PC-3 (cell line): ENCODE measurements around the gene SULT4A1. TPM values are rescaled to one million over a fixed set of nuclear protein-coding genes. Genes with fewer than 3 reads are reported as not detected.

Experiments
- ATAC-seq: fragments of 200-7000 bp; cut with Tn5 transposase; 2 replicates; pipeline ENCODE4 v1.9.1; 2020; ENCODE audit warnings: mild to moderate bottlenecking, moderate library complexity
- BruUV-seq: library from RNA; stranded (reverse); fragments of 400-500 nt; replicated peaks from 2 replicates; lab custom pipeline; 2021; lab: Mats Ljungman, UMichigan
- CTCF ChIA-PET: fragments of 300-600 bp; sonication (Branson Sonifier 250); formaldehyde crosslinking; loops from one replicate; lab custom pipeline; 2022; ENCODE audit warnings: antibody characterized with exemption; lab: Charles Lee
- POLR2A ChIA-PET: fragments of 300-600 bp; sonication (Branson Sonifier 250); formaldehyde crosslinking; loops from one replicate; lab custom pipeline; 2022; ENCODE audit warnings: antibody characterized with exemption; ENCODE audit not compliant: unreplicated experiment; lab: Charles Lee
- DNase-seq: peaks from one replicate; pipeline ENCODE4 v3.0.0-alpha.2; 2015
- H2AFZ ChIP-seq: fragments of 300-600 bp; sonication (generic); 2 replicates; pipeline ENCODE4 v1.6.0; 2016; ENCODE audit warnings: antibody characterized with exemption, low read length
- H3F3A ChIP-seq: fragments of 300-600 bp; sonication (generic); one replicate; pipeline ENCODE4 v1.6.0; 2017; ENCODE audit warnings: antibody characterized with exemption, low read length, control low read depth, mild to moderate bottlenecking; ENCODE audit not compliant: unreplicated experiment
- H3K27ac ChIP-seq: fragments of 300-600 bp; sonication (generic); 2 replicates; pipeline ENCODE4 v1.5.1; 2016; ENCODE audit warnings: mild to moderate bottlenecking, low read length
- H3K27me3 ChIP-seq: fragments of 300-600 bp; sonication (generic); 2 replicates; pipeline ENCODE4 v1.6.1; 2016; ENCODE audit warnings: low read length, mixed read lengths
- H3K36me3 ChIP-seq: fragments of 300-600 bp; sonication (generic); 2 replicates; pipeline ENCODE4 v1.6.1; 2016; ENCODE audit warnings: low read depth, mixed run types, low read length, mixed read lengths
- H3K4me1 ChIP-seq: fragments of 300-600 bp; sonication (generic); 2 replicates; pipeline ENCODE4 v1.5.1; 2016; ENCODE audit warnings: low read length; ENCODE audit not compliant: insufficient read depth
- H3K4me2 ChIP-seq: fragments of 300-600 bp; sonication (generic); 2 replicates; pipeline ENCODE4 v1.6.0; 2016; ENCODE audit warnings: low read length
- H3K4me3 ChIP-seq: fragments of 300-600 bp; sonication (generic); 2 replicates; pipeline ENCODE4 v1.5.1; 2016; ENCODE audit warnings: mild to moderate bottlenecking, low read length, mixed read lengths
- H3K79me2 ChIP-seq: fragments of 300-600 bp; sonication (generic); 2 replicates; pipeline ENCODE4 v1.6.1; 2017; ENCODE audit warnings: low read length, mixed read lengths
- H3K9ac ChIP-seq: fragments of 300-600 bp; sonication (generic); 2 replicates; pipeline ENCODE4 v1.6.0; 2016; ENCODE audit warnings: mild to moderate bottlenecking, low read length
- H3K9me2 ChIP-seq: fragments of 300-600 bp; sonication (generic); replicated peaks from 2 replicates; pipeline ENCODE4 v1.6.1; 2016; ENCODE audit warnings: mixed run types, low read length, mixed read lengths
- H3K9me3 ChIP-seq: fragments of 300-600 bp; sonication (generic); 2 replicates; pipeline ENCODE4 v1.6.1; 2016; ENCODE audit warnings: low read length, mixed read lengths
- H4K20me1 ChIP-seq: fragments of 300-600 bp; sonication (generic); 2 replicates; pipeline ENCODE4 v1.6.1; 2016; ENCODE audit warnings: low read length, mixed read lengths
- EZH2 ChIP-seq: fragments of 300-600 bp; sonication (generic); IDR thresholded peaks from one replicate; pipeline ENCODE4 v1.6.1; 2017; ENCODE audit warnings: antibody characterized with exemption, mild to moderate bottlenecking, low read length; ENCODE audit not compliant: unreplicated experiment
- EZH2phosphoT487 ChIP-seq: fragments of 300-600 bp; sonication (generic); IDR thresholded peaks from 2 replicates; pipeline ENCODE4 v1.6.1; 2018; ENCODE audit warnings: mild to moderate bottlenecking, antibody characterized with exemption, low read length, borderline replicate concordance
- intact Hi-C: fragments of 100-400 bp; cut with micrococcal nuclease; formaldehyde crosslinking; loops from 2 replicates; pipeline ENCODE4 v1.9.0; 2023
- total RNA-seq: library from RNA; depleted of rRNA; stranded (reverse); fragments of >200 nt; gene quantifications from 2 replicates; pipeline ENCODE4 v1.2.3, GENCODE V29; 2014
- TF ChIP-seq, protein P1 (sequence below): fragments of 300-600 bp; sonication (generic); conservative IDR thresholded peaks from 2 replicates; pipeline ENCODE4 v1.5.1; 2017; ENCODE audit warnings: antibody characterized with exemption, low read depth, mild to moderate bottlenecking, low read length

The SULT4A1 gene
- total RNA-seq, 1 experiment from 2014 or later: not detected

DNA sequence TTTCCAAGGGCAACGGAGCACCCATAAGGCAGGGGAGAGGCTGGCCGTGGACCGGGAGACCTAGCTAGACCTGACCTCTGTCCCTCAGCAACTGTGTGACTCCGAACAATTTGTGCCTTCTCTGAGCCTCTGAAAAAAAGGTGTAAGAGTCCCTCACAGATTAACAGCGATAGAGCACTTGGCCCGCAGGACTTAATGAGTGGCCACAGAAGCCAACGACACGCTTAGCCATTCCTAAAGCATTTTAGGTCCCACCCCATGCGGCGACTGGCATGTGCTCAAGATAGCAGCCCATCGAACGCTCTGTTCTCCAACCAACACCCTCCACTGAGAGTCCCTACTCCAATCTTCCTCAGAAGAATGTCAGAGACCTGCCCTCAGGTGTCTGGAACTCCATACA, 1.5 kb downstream of the SULT4A1 start:
- Histone ChIP-seq H3K4me3 (no peak overlapping the region), H4K20me1 (no peaks in the 10 kb centered on the region), H3K36me3 (no peaks in the 10 kb centered on the region), H3K9ac (no peak overlapping the region), H3K79me2 (no peaks in the 10 kb centered on the region), H2AFZ (no peak overlapping the region), H3F3A (no peaks in the 10 kb centered on the region), H3K9me3 (no peaks in the 10 kb centered on the region), H3K4me2 (no peak overlapping the region), H3K27ac (no peak overlapping the region), H3K4me1 (no peaks in the 10 kb centered on the region), H3K27me3 (peaks cover 43% of the 10 kb centered on the region), H3K9me2 (no peaks in the 10 kb centered on the region)
- CTCF ChIA-PET: no interaction called here
- POLR2A ChIA-PET: no interaction called here
- DNase-seq (no peak), ATAC-seq (no peak)
- BruUV-seq: no TSS peak
- intact Hi-C loops: no loop called here
- TF ChIP-seq, protein P1, sequence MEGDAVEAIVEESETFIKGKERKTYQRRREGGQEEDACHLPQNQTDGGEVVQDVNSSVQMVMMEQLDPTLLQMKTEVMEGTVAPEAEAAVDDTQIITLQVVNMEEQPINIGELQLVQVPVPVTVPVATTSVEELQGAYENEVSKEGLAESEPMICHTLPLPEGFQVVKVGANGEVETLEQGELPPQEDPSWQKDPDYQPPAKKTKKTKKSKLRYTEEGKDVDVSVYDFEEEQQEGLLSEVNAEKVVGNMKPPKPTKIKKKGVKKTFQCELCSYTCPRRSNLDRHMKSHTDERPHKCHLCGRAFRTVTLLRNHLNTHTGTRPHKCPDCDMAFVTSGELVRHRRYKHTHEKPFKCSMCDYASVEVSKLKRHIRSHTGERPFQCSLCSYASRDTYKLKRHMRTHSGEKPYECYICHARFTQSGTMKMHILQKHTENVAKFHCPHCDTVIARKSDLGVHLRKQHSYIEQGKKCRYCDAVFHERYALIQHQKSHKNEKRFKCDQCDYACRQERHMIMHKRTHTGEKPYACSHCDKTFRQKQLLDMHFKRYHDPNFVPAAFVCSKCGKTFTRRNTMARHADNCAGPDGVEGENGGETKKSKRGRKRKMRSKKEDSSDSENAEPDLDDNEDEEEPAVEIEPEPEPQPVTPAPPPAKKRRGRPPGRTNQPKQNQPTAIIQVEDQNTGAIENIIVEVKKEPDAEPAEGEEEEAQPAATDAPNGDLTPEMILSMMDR: no peak
- TF ChIP-seq EZH2phosphoT487: no peak
- TF ChIP-seq EZH2: no peak

DNA sequence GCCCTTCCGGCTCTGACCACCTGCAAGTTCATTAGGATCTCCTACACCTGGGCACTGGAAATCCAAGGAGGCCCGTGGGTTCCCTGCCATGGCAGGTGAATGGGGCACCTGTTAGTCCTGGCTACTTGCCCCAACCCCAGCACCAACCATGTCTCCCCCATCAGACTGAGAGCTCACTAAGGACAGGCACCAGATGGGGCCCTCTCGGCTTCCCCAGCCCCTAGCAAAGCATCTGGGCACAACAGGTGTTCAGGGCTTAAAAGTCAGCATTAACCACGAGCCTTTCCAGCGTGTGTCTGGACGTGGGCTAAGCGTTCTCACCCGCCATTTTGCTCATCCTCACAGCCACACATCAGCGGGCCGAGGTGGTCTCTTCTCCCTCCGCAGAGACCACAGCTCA, 2.2 kb downstream of the SULT4A1 start:
- no peaks in the 10 kb centered on the region for H4K20me1 ChIP-seq
- ChIA-PET POLR2A (no interaction called here), CTCF (no interaction called here)
- H3K9me3 ChIP-seq: no peaks in the 10 kb centered on the region
- no peak overlapping the region for H3K4me2 ChIP-seq
- no peaks in the 10 kb centered on the region for H3K4me1 ChIP-seq
- H3K9ac ChIP-seq: no peak overlapping the region
- H3K27me3 ChIP-seq: peaks cover 37% of the 10 kb centered on the region
- BruUV-seq: no TSS peak
- intact Hi-C loops: no loop called here
- H2AFZ ChIP-seq: no peak overlapping the region
- H3K4me3 ChIP-seq: no peak overlapping the region
- TF ChIP-seq, protein P1: no peak
- no peak for TF ChIP-seq EZH2phosphoT487
- no peak for TF ChIP-seq EZH2
- H3F3A ChIP-seq: no peaks in the 10 kb centered on the region
- H3K36me3 ChIP-seq: no peaks in the 10 kb centered on the region
- DNase-seq (no peak), ATAC-seq (no peak)
- H3K79me2 ChIP-seq: no peaks in the 10 kb centered on the region
- H3K9me2 ChIP-seq: no peaks in the 10 kb centered on the region
- H3K27ac ChIP-seq: no peak overlapping the region

- no peaks in the 10 kb centered on the region for H3F3A ChIP-seq
- no peaks in the 10 kb centered on the region for H3K9me2 ChIP-seq
- H3K79me2 ChIP-seq: no peaks in the 10 kb centered on the region
- peaks cover 33% of the 10 kb centered on the region for H3K27me3 ChIP-seq
- H2AFZ ChIP-seq: no peak overlapping the region
- no peak for ATAC-seq
- BruUV-seq: no TSS peak
- no peaks in the 10 kb centered on the region for H3K9me3 ChIP-seq
- H3K4me2 ChIP-seq: no peak overlapping the region
- intact Hi-C loops: no loop called here
- no peaks in the 10 kb centered on the region for H4K20me1 ChIP-seq
- no peak overlapping the region for H3K9ac ChIP-seq
- H3K36me3 ChIP-seq: no peaks in the 10 kb centered on the region
- DNase-seq: no peak
- no peak overlapping the region for H3K4me3 ChIP-seq
- TF ChIP-seq EZH2phosphoT487 (no peak), EZH2 (no peak)
- TF ChIP-seq, protein P1: no peak
- ChIA-PET CTCF (no interaction called here), POLR2A (no interaction called here)
- no peaks in the 10 kb centered on the region for H3K4me1 ChIP-seq
- no peak overlapping the region for H3K27ac ChIP-seq
Measured at GRCh38 chr22:43859621-43860020, 2.7 kb downstream of the SULT4A1 start.
